ENCODE measurements around the gene C10orf95.
A peak's percentile ranks its signal among the peaks of the same experiment; 100 is the strongest.

Gene C10orf95

DNA sequence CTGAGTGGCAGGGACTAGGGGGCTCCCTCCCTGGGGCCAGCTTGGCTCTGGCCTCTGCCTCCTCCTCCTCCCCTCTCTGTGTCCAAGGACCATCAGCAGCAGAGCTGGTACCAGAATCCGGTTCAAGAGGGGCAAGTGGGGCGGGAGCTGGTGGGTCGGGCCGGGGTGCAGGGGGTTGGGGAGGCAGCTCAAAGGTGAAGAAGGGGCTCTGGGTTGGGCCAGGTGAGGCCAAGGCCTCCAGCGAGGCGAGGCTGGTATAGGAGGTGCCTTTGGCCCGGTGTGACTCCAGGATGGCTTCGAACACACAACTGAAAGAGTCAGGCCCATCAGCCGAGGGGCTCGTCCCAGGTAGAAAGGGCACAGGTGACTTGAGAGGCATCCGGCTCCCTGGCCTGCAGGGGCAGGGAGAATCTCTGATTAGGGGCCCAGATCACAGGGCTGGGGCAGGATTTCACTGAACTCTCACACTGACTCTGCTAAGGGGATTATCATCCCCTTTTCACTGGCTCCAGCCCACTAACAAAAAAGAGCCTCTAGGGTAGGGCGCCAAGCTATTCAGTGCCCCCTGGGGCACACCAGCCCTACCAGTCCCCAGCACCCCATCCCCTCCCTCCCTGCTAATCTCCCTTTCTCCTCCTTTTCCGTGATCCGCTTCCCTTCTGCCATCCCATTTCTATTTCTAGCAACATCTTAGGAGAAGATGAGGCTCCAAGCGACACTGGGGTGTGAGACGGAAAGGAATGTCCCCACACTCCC is 37.4 kb downstream of the C10orf95 start:
- no peak for DNase-seq

DNA sequence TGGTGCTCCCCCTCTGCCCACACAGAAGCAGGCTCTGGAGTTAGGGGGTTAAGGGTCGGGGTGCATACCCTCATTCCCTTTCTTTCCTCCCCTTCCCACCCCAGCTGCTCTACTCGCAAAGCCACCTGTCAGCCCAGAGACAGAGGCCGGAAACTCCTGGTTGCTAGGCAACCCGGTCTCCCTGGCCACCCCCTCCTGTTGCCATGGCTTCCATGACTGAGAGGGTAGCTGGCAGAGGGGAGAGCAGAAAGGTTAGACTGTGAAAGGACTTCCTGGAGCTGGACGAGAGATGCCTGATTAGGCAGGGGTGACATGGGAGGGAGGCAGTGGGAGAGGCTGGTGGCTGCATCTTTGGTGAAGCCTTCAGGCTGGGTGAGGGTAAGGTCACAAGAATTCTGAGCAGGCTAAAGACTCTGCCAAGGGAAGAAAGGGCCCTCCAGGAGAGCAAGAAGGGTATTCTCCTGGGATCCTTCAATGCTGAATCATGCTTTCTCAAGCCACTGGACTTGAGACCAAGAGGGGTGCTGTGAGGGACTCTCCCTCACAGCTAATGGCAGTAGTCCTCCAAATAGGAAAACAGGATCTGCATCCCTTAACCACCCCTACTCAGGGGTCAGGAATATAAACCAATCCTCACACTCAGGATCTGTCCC is 38.2 kb downstream of the C10orf95 start:
- peak; percentile 48 for DNase-seq

DNA sequence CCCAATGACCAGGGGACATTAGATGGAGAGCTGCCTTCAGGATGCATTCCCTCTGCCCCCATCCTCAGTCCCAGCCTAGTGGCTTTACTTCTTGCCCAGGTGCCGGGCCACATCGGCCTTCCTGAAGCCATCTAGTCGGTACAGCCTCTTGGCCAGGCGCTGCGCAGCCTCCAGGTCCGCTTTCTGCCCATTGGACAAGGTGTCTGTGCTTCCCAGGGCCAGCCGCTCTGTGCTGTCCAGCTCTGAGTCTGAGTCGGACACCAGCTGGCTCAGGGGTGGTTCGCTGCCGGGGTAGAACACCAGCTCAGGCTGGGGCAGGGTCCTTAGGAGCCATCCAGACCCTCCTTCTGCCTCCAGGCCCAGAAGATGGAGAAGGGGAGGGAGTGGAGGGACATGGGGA is 39.0 kb downstream of the C10orf95 start:
- no peak for DNase-seq

DNA sequence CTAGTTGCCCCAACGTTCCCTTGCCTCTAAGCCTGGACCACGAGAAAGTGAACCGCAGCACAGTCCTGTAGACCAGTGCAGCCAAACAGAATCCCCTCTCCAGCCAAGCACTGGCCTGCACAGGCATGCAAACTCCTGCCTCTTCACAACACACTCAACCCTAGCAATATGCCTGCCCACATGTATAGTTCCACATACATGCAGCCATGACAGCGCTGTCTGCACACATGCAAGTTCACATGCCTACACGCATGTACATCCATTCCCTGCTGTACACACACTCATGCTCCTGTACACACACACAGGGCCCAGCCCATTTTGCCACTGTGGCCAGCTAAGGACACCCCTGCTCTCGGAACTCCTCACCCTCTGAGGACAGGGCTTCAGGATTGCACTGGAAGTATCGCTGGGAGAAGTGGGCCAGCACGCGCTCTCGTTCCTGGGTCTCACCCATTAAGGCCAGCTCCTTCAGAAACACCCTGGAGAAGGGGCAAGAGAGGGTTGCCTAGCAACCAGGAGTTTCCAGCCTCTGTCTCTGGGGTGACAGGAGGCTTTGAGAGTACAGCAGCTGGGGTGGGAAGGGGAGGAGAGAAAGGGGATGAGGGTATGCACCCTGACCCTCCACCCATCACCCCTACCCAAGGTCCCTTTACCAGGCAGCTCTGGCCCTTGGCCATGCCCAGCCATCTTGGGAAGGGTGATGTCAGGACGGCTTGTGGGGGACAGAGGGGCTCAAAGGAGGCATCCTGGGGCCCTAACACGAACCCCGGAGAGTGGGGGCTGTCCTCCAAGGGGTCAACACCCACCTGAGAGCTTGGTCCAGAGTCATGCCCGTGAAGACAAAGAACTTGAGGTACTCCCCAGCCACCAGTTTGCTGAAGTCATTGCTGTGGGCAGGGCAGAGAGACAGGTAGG is 39.7 kb downstream of the C10orf95 start:
- no peak for DNase-seq

DNA sequence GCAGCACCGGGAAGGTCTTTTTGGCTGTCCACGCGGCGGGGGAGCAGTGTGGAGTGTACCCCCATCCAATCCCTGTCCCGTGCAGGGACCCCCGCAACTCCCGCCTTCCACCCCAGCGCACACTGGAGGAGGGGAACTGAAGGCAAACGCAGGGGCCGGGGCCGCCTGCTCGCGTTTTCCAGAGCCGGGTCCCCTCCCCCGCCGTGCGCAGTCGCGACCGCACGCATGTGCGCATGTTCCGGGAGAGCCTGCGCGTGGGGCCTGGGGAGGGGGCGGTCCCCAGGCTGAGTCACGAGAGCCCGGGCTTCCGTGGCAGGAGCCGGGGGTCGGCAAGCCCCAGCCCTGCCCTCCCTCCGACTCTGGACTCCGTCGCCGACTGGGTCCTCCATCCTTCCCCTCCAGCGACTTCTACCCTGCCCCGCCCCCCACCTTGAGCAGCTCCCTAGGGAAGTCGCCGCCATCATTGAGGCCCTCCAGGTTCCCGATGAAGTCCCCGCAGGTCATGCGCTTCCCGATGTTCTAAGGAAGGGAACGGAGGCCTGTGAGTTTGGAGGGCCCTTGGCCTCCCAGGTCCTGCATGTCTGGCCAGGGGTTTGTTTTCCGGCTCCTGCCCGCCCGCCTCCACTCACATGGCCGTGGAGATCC is 40.8 kb downstream of the C10orf95 start:
- no peak for DNase-seq

DNA sequence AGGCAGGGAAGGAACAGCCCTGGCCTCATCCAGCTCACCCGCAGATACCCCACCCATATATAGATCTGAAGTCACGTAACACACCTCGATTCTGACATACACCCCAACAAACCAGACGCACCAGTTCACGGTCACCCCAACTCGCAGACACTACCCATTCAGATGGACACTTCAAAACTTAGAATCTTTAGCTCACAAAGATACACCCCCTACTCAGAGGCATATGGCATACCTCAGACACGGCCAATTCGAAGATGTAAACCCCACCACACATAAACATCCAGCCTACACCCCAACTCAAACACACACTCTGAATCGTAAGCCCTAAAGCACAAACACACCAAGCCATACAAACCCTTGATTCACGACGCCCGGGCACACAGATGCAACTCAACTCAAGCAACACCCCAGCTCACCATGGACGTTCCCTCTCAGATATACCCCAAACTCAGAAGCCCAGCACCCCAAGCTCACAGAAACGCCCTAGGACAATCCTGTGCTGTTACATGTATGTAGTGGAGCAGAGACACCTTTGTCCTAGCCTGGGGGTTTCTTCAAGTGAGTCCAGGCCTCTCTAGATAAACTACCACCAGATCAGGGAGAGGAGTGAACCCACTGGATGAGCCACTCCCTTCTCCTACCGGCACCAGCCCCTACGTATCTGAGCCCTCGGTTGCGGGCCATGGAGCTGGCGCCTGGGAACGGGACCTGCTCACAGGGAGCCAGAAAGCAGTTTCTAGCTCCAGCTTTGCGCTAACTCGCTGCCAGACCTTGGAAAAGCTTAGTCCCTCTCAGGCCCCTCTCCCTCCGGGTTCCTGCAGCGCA is 41.5 kb downstream of the C10orf95 start:
- DNase-seq: no peak

DNA sequence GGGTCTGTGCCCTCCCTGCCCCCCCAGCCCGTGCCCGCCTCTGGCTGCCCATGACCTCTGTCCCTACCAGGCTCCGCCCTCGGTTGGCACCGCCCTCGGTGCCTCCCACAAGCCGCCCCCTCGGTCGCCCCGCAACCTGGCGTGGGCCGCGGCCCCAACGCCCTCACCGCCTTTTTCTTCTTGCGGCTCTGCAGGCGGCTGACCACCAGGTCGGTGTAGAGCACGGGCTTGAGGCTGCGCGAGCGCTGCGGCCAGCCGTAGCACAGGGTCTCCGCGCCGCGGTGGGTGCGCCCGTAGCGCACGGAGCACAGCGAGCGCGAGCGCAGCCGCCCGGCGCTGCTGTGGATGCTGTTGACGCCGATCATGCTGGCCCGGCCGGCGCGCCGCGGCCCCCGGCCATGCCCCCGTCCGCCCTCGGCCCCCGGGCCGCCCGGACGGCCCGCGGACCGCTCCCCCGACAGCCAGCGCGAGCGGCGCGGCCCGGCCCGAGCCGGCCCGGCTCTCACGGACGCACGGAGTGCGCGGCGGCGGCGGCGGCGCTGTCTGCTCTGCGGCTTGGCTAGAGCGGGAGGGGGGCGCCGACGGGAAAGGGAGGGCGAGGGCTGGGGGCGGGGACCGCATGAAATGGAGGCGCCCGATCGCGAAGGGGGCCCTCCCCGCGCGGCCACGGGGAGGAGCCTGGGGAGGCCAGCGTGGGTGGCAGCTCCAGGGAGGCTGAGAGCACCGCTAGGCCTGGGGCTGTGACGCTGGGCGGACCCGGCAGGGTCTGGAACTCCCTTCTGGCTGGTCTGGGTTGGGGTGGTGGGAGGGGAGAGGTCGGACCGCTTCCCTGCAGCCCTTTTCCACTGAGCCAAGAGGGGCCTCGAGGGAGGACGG is 42.4 kb downstream of the C10orf95 start:
- DNase-seq: no peak

DNA sequence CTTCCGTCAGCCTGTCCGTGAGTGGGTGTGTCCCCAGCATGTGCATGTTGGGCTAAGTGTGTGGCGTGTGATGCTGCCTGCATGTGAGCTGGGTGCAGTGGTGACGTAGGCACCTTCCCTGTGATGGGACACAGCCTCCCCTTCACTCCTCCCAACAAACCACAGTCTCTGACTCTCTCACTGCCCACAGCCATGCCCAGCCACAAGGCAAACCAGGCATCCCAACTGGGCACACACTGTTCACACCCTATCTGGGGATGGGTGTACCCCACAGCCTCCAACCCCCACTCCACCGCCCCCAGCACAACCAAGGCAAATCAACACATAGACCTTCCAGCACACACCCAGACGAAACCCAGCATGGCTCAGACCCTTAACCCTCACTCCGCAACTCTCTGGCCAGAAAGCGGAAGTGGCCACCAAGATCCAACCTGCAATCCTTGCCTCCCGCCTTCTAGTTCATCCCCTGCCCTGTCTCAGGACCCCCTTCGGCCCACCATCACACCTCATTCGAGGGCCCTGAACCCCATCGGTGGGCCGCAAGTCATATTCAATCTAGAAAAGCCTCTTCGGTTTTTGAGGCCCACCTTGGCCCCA is 43.1 kb downstream of the C10orf95 start:
- no peak for DNase-seq

DNA sequence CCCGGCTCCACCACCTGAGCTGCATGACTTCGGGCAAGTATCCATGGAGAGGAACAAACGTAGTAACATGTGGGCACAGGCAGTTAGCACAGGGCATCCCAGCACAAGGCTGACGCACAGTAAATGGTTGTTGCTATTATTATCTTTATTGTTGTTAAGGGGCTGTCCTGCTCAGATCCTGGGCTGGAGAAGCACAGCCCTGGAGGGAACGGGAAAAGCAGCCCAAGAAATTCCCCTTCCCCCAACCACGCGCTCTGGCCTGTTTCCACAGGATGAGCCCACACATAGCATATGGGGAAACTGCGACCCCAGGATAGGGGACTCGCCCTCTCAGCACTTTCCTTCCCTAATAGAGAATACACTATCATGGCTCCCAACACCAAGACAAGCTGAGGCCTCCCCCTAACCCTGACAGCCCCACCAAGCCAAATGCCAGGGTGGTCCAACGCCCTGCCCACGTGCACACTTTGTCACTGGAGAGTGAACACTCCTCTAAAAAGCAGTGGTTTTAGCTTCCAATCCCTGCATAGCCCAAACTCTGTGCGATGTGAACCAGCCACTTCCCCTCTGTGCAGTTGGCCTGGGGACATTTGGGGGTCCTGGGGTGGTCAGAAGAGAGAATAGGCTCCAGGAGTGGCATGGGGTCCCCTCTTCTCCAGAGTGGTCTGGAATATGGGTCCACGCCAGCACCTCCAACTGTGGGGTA is 43.8 kb downstream of the C10orf95 start:
- no peak for DNase-seq

DNA sequence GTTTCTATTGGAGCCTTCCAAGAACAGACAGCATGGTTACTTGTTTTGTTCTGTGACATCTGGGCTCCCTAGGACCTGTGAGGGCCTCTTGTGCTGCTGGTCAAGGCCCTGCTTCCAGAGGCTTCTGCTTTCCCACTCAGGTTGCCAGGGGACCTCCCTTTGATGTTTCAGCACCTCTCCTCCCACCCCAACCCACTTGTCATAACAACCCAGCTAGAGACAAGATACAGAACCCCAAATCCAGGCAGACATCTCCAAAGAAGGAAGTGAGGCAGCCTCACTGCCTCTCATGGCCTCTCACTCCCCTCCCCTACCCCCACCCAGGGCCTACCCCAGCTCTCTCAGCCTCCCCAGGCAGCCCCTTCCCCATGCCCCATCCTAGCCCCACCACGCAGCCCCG is 44.5 kb downstream of the C10orf95 start:
- DNase-seq: no peak

DNA sequence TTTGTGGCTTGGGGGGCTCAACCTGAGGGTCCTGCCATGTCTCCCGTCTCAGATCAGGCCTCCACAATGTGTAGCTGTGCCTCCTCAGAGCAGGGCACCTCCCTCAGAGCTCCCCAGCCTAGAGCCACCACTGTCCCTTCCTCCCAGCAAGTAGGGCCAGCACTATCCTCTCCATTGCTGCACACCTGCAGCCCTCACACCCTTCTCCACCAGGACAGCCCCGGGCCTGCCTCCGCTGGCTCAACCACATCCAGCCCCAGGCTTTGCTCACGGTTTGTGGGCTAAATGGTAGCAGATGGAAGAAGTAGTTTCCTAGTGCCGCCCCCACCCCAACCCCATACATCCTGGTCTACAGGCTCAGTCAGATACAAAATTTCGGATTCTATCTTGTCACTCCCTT is 45.7 kb downstream of the C10orf95 start:
- DNase-seq: no peak

DNA sequence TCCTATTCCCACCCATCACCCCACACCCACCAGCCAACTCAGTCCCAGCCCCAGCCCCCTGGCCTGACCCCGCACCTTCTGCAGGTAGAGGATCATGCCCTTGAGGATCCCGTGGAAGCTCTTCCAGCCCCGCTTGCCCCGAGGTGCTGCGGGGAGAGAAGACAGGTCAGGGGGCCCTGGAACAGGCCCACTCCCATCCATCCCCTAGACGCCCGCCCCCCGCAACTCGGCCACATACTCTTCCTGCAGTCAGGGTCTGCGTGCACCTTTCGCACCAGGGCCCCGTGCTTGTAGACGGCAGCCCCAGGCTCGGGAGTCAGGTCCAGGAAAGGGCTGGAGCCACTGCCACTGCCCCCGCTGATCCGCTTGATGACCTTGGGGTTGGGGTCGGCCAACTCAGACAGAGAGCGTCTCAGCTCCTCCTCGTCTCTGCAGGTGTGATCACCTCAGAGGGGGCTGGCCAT is 46.2 kb downstream of the C10orf95 start:
- no peak for DNase-seq

DNA sequence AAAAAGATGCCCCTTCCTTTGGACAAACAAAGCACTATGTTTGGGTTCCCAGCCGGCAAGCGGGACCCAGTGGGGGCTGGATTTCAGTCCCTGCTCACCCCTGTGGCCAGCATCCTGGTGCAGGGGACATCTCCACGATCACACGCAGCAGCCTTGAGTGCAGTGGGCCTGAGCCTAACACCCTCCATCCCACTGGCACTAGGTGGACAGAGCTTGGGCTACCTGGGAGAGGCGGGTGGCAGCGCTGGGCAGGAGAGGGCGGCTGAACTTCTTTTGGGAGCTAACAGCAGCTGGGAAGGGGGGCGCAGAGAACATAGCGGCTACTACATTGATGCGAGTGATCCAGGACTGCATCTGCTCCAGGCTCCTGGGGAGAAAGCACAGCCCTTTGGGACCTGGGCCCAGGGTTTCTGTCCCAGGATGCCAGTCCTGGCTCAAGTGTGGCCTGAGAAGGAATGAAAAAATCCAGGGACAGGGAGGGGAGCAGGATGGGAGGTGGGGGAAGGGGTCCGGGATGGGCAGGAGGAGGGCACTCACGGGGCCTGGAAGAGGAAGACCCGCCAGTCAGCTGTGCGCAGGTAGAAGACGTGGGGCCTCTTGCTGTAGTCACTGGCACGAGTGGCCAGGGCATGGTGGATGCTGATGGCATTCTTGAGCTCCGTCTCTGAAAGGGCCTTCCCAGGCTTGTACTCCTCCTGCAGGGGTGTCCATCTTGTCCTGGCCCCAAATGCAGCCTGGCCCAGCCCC is 46.8 kb downstream of the C10orf95 start:
- DNase-seq: no peak

DNA sequence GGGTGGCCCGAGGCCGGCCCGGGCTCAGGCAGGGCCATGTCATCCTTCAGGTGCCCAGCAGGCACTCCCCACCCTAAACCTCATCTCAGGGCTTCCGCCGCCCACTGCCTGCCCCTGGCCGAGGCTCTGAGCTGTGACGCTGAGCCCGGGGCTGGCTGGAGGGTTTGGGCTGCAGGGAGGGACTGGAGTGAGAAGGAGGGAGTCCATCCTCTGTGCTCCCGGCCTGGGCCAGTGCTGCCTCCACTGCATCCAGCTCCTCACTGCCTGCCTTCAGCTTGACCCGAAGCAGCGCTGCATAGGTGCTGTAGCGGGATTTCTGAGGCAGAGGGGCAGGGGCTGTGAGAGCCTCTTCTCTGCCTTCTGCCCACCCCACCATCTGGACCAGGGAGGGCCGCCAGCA is 48.2 kb downstream of the C10orf95 start:
- no peak for DNase-seq

DNA sequence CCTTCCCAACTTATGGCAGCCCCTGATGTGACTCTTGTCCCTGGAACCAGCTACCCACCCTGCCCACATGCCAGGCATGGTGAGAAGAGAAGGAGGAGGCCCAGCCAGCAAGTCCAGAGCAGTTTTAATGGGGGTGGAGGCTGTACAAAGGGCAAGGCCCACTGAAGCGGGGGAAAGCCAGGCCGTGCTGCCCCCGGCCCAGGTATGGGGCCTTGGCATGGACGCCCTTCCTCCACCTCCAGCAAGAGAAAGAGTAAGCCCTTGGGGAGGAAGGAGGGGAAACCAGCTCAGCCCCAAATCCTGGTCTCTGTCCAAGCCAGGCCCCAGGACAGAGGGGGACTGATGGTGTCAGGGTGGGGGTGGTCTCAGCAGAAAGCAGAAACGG is 48.8 kb downstream of the C10orf95 start:
- DNase-seq: no peak

DNA sequence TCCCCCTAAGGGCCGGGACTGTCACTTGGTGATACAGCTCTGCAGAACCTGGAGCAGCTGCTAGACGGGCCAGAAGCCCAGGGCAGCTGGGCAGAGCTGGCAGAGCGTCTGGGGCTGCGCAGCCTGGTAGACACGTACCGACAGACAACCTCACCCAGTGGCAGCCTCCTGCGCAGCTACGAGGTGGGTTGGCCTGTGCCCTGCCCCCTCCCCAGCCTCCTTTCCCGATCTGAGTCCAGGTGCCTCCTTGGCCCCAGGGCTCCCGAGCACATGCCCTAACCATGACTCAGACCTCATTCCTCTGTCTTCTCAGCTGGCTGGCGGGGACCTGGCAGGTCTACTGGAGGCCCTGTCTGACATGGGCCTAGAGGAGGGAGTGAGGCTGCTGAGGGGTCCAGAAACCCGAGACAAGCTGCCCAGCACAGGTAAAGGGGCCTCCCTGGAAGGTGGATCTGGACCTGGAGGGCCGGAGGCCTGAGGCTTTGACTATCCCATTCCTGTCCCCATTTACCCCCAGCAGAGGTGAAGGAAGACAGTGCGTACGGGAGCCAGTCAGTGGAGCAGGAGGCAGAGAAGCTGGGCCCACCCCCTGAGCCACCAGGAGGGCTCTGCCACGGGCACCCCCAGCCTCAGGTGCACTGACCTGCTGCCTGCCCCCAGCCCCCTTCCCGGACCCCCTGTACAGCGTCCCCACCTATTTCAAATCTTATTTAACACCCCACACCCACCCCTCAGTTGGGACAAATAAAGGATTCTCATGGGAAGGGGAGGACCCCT is 49.4 kb downstream of the C10orf95 start:
- no peak for DNase-seq

DNA sequence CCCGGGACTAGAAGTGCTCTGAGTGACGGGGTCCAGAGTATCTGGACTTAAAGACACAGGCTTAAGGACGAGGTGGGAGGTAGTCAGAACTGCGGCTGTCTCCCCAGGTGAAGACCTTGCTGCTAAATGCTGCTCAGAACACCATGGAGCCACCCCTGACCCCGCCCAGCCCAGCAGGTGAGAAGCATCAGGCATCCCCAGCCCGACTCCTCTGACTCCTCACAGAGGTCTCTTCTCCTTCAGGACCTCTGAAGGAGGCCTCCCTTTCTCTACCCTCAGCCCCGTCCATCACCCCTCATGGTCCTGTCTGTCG is 50.0 kb downstream of the C10orf95 start:
- DNase-seq: no peak

DNA sequence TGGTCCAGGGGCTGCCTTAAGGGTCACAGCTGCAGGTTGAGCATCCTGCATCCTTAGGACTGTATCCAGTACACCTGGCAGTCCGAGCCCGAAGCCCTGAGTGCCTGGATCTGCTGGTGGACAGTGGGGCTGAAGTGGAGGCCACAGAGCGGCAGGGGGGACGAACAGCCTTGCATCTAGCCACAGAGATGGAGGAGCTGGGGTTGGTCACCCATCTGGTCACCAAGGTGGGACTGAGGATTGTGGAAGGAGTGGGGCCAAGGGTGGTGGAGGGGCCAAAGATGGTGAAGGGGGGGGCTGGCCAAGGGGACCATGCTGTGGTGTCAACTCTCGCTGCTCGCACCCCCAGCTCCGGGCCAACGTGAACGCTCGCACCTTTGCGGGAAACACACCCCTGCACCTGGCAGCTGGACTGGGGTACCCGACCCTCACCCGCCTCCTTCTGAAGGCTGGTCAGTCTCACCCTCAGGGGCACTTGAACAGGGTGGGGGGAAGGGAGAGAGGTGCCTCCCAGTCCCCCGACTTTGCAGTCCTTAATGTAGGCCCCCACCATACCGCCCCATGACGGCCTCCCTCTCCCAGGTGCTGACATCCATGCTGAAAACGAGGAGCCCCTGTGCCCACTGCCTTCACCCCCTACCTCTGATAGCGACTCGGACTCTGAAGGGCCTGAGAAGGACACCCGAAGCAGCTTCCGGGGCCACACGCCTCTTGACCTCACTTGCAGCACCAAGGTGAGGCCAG is 50.6 kb downstream of the C10orf95 start:
- DNase-seq: no peak
